ENCODE data around the gene HHATL. TPM values are rescaled to one million over a fixed set of nuclear protein-coding genes. Genes with fewer than 3 reads are reported as not detected.

Gene HHATL
- total RNA-seq, 4 donors from 2014 or later, result 0.62 to 1.3 TPM; not detected in 2

DNA sequence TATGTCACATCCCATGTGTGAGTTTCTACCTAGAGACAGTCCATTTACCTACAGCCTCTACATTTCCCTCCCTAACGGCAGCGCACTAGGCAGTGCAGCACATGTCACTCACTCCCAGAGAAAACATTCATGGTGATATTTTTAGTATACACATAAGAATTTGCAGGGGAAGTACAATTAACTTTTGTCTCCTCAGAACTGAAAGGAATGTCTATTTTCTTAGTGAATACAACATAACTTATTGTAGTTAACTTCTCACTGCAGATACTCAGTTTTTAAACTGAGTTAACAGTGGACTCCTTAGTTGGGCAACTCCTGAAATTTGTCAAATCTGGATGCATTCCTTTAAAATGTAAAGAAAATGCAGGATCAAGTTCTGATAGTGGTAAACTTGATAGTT lies 53.6 kb downstream of the HHATL start:
- no peak overlapping the region for H3K27ac ChIP-seq
- no peak overlapping the region for H3K4me3 ChIP-seq
- H3K4me1 ChIP-seq, result peaks cover 3 to 13% of the 10 kb centered on the region in 2 donors
- intact Hi-C loops (cut with DNase I; ENCODE audit: low total_unique reads), result no loop called here
- no peaks in the 10 kb centered on the region for H3K9me3 ChIP-seq
- H3K36me3 ChIP-seq, result no peaks in the 10 kb centered on the region
- no peak for DNase-seq
- no peak for TF ChIP-seq CTCF (IDR thresholded peaks at IDR 0.05)
- no peak for TF ChIP-seq POLR2A (IDR thresholded peaks at IDR 0.05)
- H3K27me3 ChIP-seq, result no peaks in the 10 kb centered on the region

DNA sequence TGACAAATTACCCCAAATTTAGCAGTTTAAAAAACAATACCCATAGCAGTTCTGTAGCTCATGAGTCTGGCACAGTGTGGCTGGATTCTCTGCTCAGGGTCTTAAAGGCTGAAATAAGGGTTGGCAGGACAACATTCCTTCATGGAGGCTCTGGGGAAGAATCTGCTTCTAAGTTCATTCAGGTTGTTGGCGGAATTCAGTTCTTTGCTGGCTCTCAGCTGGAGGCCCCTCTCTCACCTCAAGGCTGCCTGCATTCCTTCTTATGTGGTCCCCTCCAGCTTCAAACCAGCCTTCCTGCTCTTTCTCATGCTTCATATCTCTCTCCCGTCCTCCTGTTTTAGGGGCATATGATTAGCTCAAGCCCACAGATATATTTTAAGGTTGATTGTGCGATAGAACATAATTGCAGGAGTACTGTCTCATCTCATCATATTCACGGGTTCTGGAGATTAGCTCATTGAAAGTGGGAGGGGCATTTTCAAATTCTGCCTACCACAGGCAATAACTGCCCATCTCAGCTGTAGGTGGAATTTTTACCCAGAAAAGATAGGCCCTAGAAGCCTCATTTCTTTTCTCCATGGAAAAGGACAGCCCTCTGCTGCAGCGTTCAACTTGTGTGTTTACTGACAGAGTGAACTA lies 54.7 kb downstream of the HHATL start:
- Histone ChIP-seq H3K36me3 (no peaks in the 10 kb centered on the region), H3K9me3 (no peaks in the 10 kb centered on the region), H3K27ac (no peak overlapping the region), H3K27me3 (no peaks in the 10 kb centered on the region), H3K4me1 (peaks cover 3 to 10% of the 10 kb centered on the region in 2 donors), H3K4me3 (no peak overlapping the region)
- intact Hi-C loops (cut with DNase I; ENCODE audit: low total_unique reads), result no loop called here
- no peak for DNase-seq
- no peak for TF ChIP-seq CTCF (IDR thresholded peaks at IDR 0.05)
- TF ChIP-seq POLR2A (IDR thresholded peaks at IDR 0.05), result no peak

Other genes with a start within 250 kb of the HHATL start
- 1 to 10 TPM in 2 of 4 donors, under 1 TPM in 2; 0.26 to 1.5 (median 0.99) TPM for gene VIPR1, start 200.2 kb downstream of the HHATL start, total RNA-seq
- 10 to 100 TPM; 49.7 to 82.6 (median 66.0) TPM for gene SEC22C, start 120.8 kb downstream of the HHATL start, total RNA-seq
- gene SS18L2, start 111.9 kb downstream of the HHATL start, total RNA-seq, result 10 to 100 TPM in 3 of 4 donors, 1 to 10 TPM in 1; 7.4 to 20.0 (median 15.7) TPM
- gene NKTR, start 102.1 kb downstream of the HHATL start, total RNA-seq, result 100 to 1,000 TPM; 119 to 361 (median 164) TPM
- gene ZBTB47, start 49.1 kb downstream of the HHATL start, total RNA-seq, result 10 to 100 TPM; 29.1 to 44.7 (median 32.1) TPM
- gene KLHL40, start 17.3 kb downstream of the HHATL start, total RNA-seq, result not detected
- 1 to 10 TPM in 2 of 4 donors, not detected in 2; 1.7 to 1.9 TPM for gene CCDC13, start 70.5 kb upstream of the HHATL start, total RNA-seq
- gene HIGD1A, start 101.7 kb upstream of the HHATL start, total RNA-seq, result 100 to 1,000 TPM in 2 of 4 donors, 10 to 100 TPM in 2; 65.3 to 234 (median 103) TPM
- 1 to 10 TPM; 1.5 to 8.7 (median 4.7) TPM for gene ACKR2, start 106.6 kb upstream of the HHATL start, total RNA-seq
- not detected for gene CYP8B1, start 173.1 kb upstream of the HHATL start, total RNA-seq
- gene ZNF662, start 203.3 kb upstream of the HHATL start, total RNA-seq, result 10 to 100 TPM in 3 of 4 donors, 1 to 10 TPM in 1; 7.2 to 25.5 (median 19.6) TPM

Measured in uterus (tissue), 4 donors.